Ishikawa (cell line): ENCODE results near the gene CSRP1.

Experiments
- CEBPB ChIP-seq: IDR thresholded peaks from 2 replicates; pipeline ENCODE4 v1.6.1; 2012
- CREB1 ChIP-seq: IDR thresholded peaks from 2 replicates; pipeline ENCODE4 v1.6.1; 2012; ENCODE audit warnings: low read depth
- EGR1 ChIP-seq: IDR thresholded peaks from 2 replicates; pipeline ENCODE4 v1.6.1; 2012
- EP300 ChIP-seq: IDR thresholded peaks from 2 replicates; pipeline ENCODE4 v1.6.1; 2012; ENCODE audit warnings: borderline replicate concordance
- NFIC ChIP-seq: IDR thresholded peaks from 2 replicates; pipeline ENCODE4 v1.6.1; 2012
- RAD21 ChIP-seq: IDR thresholded peaks from 2 replicates; pipeline ENCODE4 v1.6.1; 2012; ENCODE audit warnings: low read depth
- TAF1 ChIP-seq: IDR thresholded peaks from 2 replicates; pipeline ENCODE4 v1.6.1; 2012; ENCODE audit warnings: low read depth, mild to moderate bottlenecking
- TCF12 ChIP-seq: IDR thresholded peaks from 2 replicates; pipeline ENCODE4 v1.6.1; 2012; ENCODE audit warnings: low read depth
- TEAD4 ChIP-seq: IDR thresholded peaks from 2 replicates; pipeline ENCODE4 v1.6.1; 2012
- YY1 ChIP-seq: IDR thresholded peaks from 2 replicates; pipeline ENCODE4 v1.6.1; 2012; ENCODE audit warnings: low read depth
- ZBTB7A ChIP-seq: IDR thresholded peaks from 2 replicates; pipeline ENCODE4 v1.6.1; 2012; ENCODE audit warnings: low read depth
- TF ChIP-seq, protein P1 (sequence below): IDR thresholded peaks from 2 replicates; pipeline ENCODE4 v1.6.1; 2012; ENCODE audit warnings: low read depth, mild to moderate bottlenecking
- TF ChIP-seq, protein P2 (sequence below): IDR thresholded peaks from 2 replicates; pipeline ENCODE4 v1.6.1; 2012
- TF ChIP-seq, protein P3 (sequence below): IDR thresholded peaks from 2 replicates; pipeline ENCODE4 v1.6.1; 2012

- no peak for TF ChIP-seq ZBTB7A
- TF ChIP-seq TAF1, result no peak
- TF ChIP-seq CREB1, result no peak
- TF ChIP-seq NFIC, result no peak
- TF ChIP-seq, protein P1, sequence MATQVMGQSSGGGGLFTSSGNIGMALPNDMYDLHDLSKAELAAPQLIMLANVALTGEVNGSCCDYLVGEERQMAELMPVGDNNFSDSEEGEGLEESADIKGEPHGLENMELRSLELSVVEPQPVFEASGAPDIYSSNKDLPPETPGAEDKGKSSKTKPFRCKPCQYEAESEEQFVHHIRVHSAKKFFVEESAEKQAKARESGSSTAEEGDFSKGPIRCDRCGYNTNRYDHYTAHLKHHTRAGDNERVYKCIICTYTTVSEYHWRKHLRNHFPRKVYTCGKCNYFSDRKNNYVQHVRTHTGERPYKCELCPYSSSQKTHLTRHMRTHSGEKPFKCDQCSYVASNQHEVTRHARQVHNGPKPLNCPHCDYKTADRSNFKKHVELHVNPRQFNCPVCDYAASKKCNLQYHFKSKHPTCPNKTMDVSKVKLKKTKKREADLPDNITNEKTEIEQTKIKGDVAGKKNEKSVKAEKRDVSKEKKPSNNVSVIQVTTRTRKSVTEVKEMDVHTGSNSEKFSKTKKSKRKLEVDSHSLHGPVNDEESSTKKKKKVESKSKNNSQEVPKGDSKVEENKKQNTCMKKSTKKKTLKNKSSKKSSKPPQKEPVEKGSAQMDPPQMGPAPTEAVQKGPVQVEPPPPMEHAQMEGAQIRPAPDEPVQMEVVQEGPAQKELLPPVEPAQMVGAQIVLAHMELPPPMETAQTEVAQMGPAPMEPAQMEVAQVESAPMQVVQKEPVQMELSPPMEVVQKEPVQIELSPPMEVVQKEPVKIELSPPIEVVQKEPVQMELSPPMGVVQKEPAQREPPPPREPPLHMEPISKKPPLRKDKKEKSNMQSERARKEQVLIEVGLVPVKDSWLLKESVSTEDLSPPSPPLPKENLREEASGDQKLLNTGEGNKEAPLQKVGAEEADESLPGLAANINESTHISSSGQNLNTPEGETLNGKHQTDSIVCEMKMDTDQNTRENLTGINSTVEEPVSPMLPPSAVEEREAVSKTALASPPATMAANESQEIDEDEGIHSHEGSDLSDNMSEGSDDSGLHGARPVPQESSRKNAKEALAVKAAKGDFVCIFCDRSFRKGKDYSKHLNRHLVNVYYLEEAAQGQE, result no peak
- TF ChIP-seq EP300, result no peak
- no peak for TF ChIP-seq CEBPB
- TF ChIP-seq YY1, result no peak
- TF ChIP-seq EGR1, result no peak
- TF ChIP-seq, protein P2, sequence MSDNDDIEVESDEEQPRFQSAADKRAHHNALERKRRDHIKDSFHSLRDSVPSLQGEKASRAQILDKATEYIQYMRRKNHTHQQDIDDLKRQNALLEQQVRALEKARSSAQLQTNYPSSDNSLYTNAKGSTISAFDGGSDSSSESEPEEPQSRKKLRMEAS, result no peak
- TF ChIP-seq, protein P3, sequence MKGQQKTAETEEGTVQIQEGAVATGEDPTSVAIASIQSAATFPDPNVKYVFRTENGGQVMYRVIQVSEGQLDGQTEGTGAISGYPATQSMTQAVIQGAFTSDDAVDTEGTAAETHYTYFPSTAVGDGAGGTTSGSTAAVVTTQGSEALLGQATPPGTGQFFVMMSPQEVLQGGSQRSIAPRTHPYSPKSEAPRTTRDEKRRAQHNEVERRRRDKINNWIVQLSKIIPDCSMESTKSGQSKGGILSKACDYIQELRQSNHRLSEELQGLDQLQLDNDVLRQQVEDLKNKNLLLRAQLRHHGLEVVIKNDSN, result no peak
- no peak for TF ChIP-seq RAD21
- TF ChIP-seq TCF12, result no peak
- TF ChIP-seq TEAD4, result no peak
These were observed 12.9 kb downstream of the CSRP1 start for GRCh38 chr1:201493757-201494617.
